CD1c-positive myeloid dendritic cell (primary cell): ENCODE measurements around the gene NDUFA7.
"Not testable (repeated sequence)": the region's sequence is repeated elsewhere in the genome, so short reads cannot be mapped to it uniquely, and the experiment has no call there.

Experiments
- DNase-seq: peaks from one replicate; pipeline ENCODE4 v3.0.0-alpha.2; 2016; ENCODE audit errors: extremely low spot score

NDUFA7 gene

GRCh38 chr19:8321067-8321985 lies at the start of gene NDUFA7, which contains the start of gene RPS28:
NDUFA7 (minus strand) TSS chr19:8321375; CDS start chr19:8321358, 17 bp downstream.
RPS28 (plus strand) TSS chr19:8321496; CDS start chr19:8321531, 35 bp downstream.
- DNase-seq, result peak; percentile 99

GRCh38 chr19:8370176-8371010 lies 49.2 kb upstream of the NDUFA7 start:
- no peak for DNase-seq

GRCh38 chr19:8367327-8368001 lies 46.3 kb upstream of the NDUFA7 start:
- DNase-seq, result peak; percentile 39

GRCh38 chr19:8366961-8367326 lies 45.8 kb upstream of the NDUFA7 start:
- no peak for DNase-seq

GRCh38 chr19:8366121-8366581 lies 45.0 kb upstream of the NDUFA7 start:
- no peak for DNase-seq

- peak; percentile 47 for DNase-seq
Measured at GRCh38 chr19:8363803-8364771, 42.9 kb upstream of the NDUFA7 start, which contains the start of gene ANGPTL4. ANGPTL4 (plus strand) TSS chr19:8364155; CDS start chr19:8364322, 167 bp downstream.

- DNase-seq, result peak; percentile 91
Measured at GRCh38 chr19:8361921-8362793, 41.0 kb upstream of the NDUFA7 start.

- DNase-seq, result no peak
Measured at GRCh38 chr19:8360196-8360595, 39.0 kb upstream of the NDUFA7 start.

- DNase-seq, result no peak
Measured at GRCh38 chr19:8358948-8359347, 37.8 kb upstream of the NDUFA7 start.

- no peak for DNase-seq
Measured at GRCh38 chr19:8357007-8357521, 35.9 kb upstream of the NDUFA7 start.

- peak; percentile 88 for DNase-seq
Measured at GRCh38 chr19:8355631-8356402, 34.6 kb upstream of the NDUFA7 start.

GRCh38 chr19:8352845-8353244 lies 31.7 kb upstream of the NDUFA7 start:
- DNase-seq, result not testable (repeated sequence)

GRCh38 chr19:8352134-8352827 lies 31.1 kb upstream of the NDUFA7 start:
- peak; percentile 36 for DNase-seq

- not testable (repeated sequence) for DNase-seq
Measured at GRCh38 chr19:8349629-8350372, 28.6 kb upstream of the NDUFA7 start.

GRCh38 chr19:8343483-8343844 lies 22.3 kb upstream of the NDUFA7 start:
- DNase-seq, result no peak

- DNase-seq, result peak; percentile 94
Measured at GRCh38 chr19:8342684-8343482, 21.7 kb upstream of the NDUFA7 start, which contains the start of gene KANK3. KANK3 (minus strand) TSS chr19:8343262; CDS start chr19:8337828, 5,434 bp downstream.
